SU-DHL-6 (cell line): Measurements from ENCODE around the gene MAPK8IP1.

Experiments used
- CTCF ChIP-seq: fragments of 200-600 bp; sonication (generic); IDR thresholded peaks from one replicate; pipeline ENCODE4 v1.5.1; 2017; ENCODE audit warnings: antibody characterized with exemption, mild to moderate bottlenecking, low read length, moderate library complexity; ENCODE audit not compliant: insufficient read depth, poor library complexity, severe bottlenecking
- EZH2phosphoT487 ChIP-seq: fragments of 200-600 bp; sonication (generic), shearing (Covaris generic); conservative IDR thresholded peaks from 2 replicates; pipeline ENCODE4 v1.6.1; 2018; ENCODE audit warnings: mild to moderate bottlenecking, antibody characterized with exemption, low read length, moderate library complexity, mixed read lengths

GRCh38 chr11:45895553-45896259, 10.3 kb downstream of the MAPK8IP1 start:
- no peak for TF ChIP-seq CTCF
- no peak for TF ChIP-seq EZH2phosphoT487
